ENCODE data around the gene DPM1. TPM values are rescaled to one million over a fixed set of nuclear protein-coding genes. Genes with fewer than 3 reads are reported as not detected.
A peak's percentile ranks its signal among the peaks of the same experiment; 100 is the strongest.

DPM1 gene
- total RNA-seq, 3 donors from 2014 or later (not counting 1 experiment from before 2014, with no cell fraction given): 21.2 to 26.1 (median 25.6) TPM

GRCh38 chr20:50919567-50919966 lies 38.8 kb downstream of the DPM1 start:
- no peak for ATAC-seq
- H3K4me3 Mint-ChIP-seq: no peak overlapping the region
- intact Hi-C loops (cut with micrococcal nuclease): no loop called here
- H3K4me3 ChIP-seq (ENCODE audit: low read length): no peak overlapping the region
- no peak for DNase-seq
- H3K27ac Mint-ChIP-seq: peak overlapping the region; percentile 80 to 84
- H3K27me3 ChIP-seq (ENCODE audit: control insufficient read depth, insufficient read depth, low read length): no peaks in the 10 kb centered on the region
- H3K36me3 ChIP-seq (ENCODE audit: control insufficient read depth, insufficient read depth, low read length): peaks cover 16% of the 10 kb centered on the region
- no peaks in the 10 kb centered on the region for H3K9me3 ChIP-seq (ENCODE audit: control insufficient read depth, insufficient read depth, low read length)
- peaks cover 8% of the 10 kb centered on the region for H3K4me1 ChIP-seq (ENCODE audit: control insufficient read depth, insufficient read depth, low read length)
- H3K4me1 Mint-ChIP-seq: peaks cover 71 to 78% of the 10 kb centered on the region in 2 donors
- H3K9me3 Mint-ChIP-seq: no peaks in the 10 kb centered on the region
- H3K27me3 Mint-ChIP-seq (ENCODE audit: low read depth in 2 of 2): no peaks in the 10 kb centered on the region
- H3K27ac ChIP-seq (ENCODE audit: low read length): no peak overlapping the region
- no peak for TF ChIP-seq CTCF (IDR thresholded peaks at IDR 0.05)
- WGBS (ENCODE audit: insufficient coverage): 91% methylated on average over 6 of the region's 6 CpGs
- H3K36me3 Mint-ChIP-seq: no peaks in the 10 kb centered on the region

GRCh38 chr20:50918403-50918802 lies 39.9 kb downstream of the DPM1 start:
- intact Hi-C loops (cut with micrococcal nuclease): no loop called here
- Mint-ChIP-seq H3K27me3 (ENCODE audit: low read depth in 2 of 2) (no peaks in the 10 kb centered on the region), H3K27ac (peak overlapping the region; percentile 65 to 80), H3K4me3 (no peak overlapping the region), H3K36me3 (no peaks in the 10 kb centered on the region), H3K9me3 (no peaks in the 10 kb centered on the region), H3K4me1 (peaks cover 75 to 82% of the 10 kb centered on the region in 2 donors)
- no peak overlapping the region for H3K4me3 ChIP-seq (ENCODE audit: low read length)
- H3K27me3 ChIP-seq (ENCODE audit: control insufficient read depth, insufficient read depth, low read length): no peaks in the 10 kb centered on the region
- peaks cover 11% of the 10 kb centered on the region for H3K36me3 ChIP-seq (ENCODE audit: control insufficient read depth, insufficient read depth, low read length)
- ATAC-seq (no peak), DNase-seq (no peak)
- no peaks in the 10 kb centered on the region for H3K9me3 ChIP-seq (ENCODE audit: control insufficient read depth, insufficient read depth, low read length)
- H3K4me1 ChIP-seq (ENCODE audit: control insufficient read depth, insufficient read depth, low read length): peaks cover 5% of the 10 kb centered on the region
- no peak overlapping the region for H3K27ac ChIP-seq (ENCODE audit: low read length)
- TF ChIP-seq CTCF (IDR thresholded peaks at IDR 0.05): no peak
- whole genome bisulfite sequencing (ENCODE audit: insufficient coverage): 89% methylated on average over 3 of the region's 3 CpGs

GRCh38 chr20:50916934-50917333 lies 41.4 kb downstream of the DPM1 start:
- DNase-seq (no peak), ATAC-seq (no peak)
- H3K36me3 ChIP-seq (ENCODE audit: control insufficient read depth, insufficient read depth, low read length): peaks cover 7% of the 10 kb centered on the region
- intact Hi-C loops (cut with micrococcal nuclease): no loop called here
- whole genome bisulfite sequencing (ENCODE audit: insufficient coverage): 78% methylated on average over 3 of the region's 3 CpGs
- Mint-ChIP-seq H3K36me3 (no peaks in the 10 kb centered on the region), H3K4me3 (no peak overlapping the region), H3K4me1 (peaks cover 83 to 85% of the 10 kb centered on the region in 2 donors), H3K27ac (peak overlapping the region; percentile 57 to 80), H3K27me3 (ENCODE audit: low read depth in 2 of 2) (no peaks in the 10 kb centered on the region), H3K9me3 (no peaks in the 10 kb centered on the region)
- peaks cover 5% of the 10 kb centered on the region for H3K4me1 ChIP-seq (ENCODE audit: control insufficient read depth, insufficient read depth, low read length)
- TF ChIP-seq CTCF (IDR thresholded peaks at IDR 0.05): no peak
- no peaks in the 10 kb centered on the region for H3K9me3 ChIP-seq (ENCODE audit: control insufficient read depth, insufficient read depth, low read length)
- no peak overlapping the region for H3K4me3 ChIP-seq (ENCODE audit: low read length)
- no peak overlapping the region for H3K27ac ChIP-seq (ENCODE audit: low read length)
- H3K27me3 ChIP-seq (ENCODE audit: control insufficient read depth, insufficient read depth, low read length): no peaks in the 10 kb centered on the region

GRCh38 chr20:50916257-50916656 lies 42.1 kb downstream of the DPM1 start:
- H3K27ac ChIP-seq (ENCODE audit: low read length): no peak overlapping the region
- Mint-ChIP-seq H3K9me3 (no peaks in the 10 kb centered on the region), H3K4me3 (no peak overlapping the region), H3K36me3 (no peaks in the 10 kb centered on the region), H3K4me1 (peaks cover 82 to 86% of the 10 kb centered on the region in 2 donors), H3K27ac (peak overlapping the region; percentile 57 to 80), H3K27me3 (ENCODE audit: low read depth in 2 of 2) (no peaks in the 10 kb centered on the region)
- ATAC-seq (no peak), DNase-seq (no peak)
- H3K9me3 ChIP-seq (ENCODE audit: control insufficient read depth, insufficient read depth, low read length): no peaks in the 10 kb centered on the region
- H3K4me3 ChIP-seq (ENCODE audit: low read length): no peak overlapping the region
- TF ChIP-seq CTCF (IDR thresholded peaks at IDR 0.05): no peak
- peaks cover 5% of the 10 kb centered on the region for H3K4me1 ChIP-seq (ENCODE audit: control insufficient read depth, insufficient read depth, low read length)
- intact Hi-C loops (cut with micrococcal nuclease): no loop called here
- no peaks in the 10 kb centered on the region for H3K27me3 ChIP-seq (ENCODE audit: control insufficient read depth, insufficient read depth, low read length)
- WGBS (ENCODE audit: insufficient coverage): 78% methylated on average over 5 of the region's 5 CpGs
- H3K36me3 ChIP-seq (ENCODE audit: control insufficient read depth, insufficient read depth, low read length): peaks cover 7% of the 10 kb centered on the region
